GM12873 (cell line): ENCODE measurements around the gene CD300LF.

Experiments
- CTCF ChIP-seq: IDR thresholded peaks from 2 replicates; pipeline ENCODE4 v1.5.1; 2012; ENCODE audit warnings: low read depth, mild to moderate bottlenecking, moderate library complexity, low read length, control low read depth; ENCODE audit not compliant: insufficient read depth; ENCODE audit errors: missing control alignments

The CD300LF gene

GRCh38 chr17:74649909-74650308 is 62.8 kb downstream of the CD300LF start:
- TF ChIP-seq CTCF, result no peak

DNA sequence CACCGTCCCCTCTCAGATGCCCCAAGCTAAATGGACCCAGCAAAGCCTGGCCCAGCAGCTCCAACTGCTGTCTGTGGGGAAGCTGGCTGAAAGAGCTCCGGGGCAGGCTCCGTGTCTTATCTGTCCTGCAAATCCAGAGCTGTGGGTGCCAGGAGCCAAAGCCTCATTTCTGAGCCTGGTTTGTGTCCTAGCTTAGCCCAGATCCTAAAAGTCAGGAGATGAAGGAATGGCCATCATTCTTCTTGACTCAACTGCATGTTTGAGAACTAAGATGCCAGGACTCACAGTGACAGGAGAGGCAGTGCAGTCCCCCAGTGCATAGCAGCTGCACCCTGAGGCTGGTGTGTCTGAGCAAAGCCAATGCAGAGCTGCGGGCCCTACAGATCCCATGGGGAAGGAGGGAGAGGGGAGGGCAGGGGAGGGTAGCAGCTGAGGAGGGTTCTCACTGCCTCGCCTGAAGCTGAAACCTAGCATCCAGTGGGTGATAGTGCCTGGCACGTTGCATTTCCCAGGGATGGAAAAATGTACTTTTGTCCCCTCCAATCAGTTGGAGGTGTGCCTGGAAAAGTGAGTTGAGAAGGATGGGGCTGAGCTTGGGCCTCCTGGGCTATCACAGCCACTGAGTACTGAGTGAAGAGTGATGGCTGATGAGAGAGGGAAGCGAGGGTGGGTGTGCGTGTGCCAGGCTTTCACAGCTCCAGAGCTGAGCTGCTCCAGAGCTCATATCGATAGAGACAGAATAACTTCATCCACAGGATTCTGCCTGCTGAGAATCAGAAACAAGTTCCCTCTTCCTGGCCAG is 64.7 kb downstream of the CD300LF start:
- no peak for TF ChIP-seq CTCF

DNA sequence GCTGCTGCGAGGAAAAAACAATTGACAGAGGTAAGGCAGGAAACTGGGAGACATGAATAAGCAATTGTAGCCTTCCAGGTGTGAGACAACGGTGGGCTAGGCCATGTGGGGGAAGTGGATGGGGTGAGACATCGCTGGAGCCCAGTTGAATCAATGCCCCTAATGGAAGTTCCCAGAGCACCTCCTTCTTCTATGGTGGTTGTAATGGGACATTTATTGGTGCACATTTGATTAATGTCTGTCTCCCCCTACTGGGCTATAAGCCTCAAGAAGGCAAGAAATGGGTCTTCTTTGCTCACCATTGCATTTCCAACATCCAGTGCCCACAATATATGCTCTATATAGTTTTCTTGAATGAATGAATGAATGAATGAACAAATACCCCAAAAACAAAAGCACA is 66.5 kb downstream of the CD300LF start:
- peak; percentile 66 for TF ChIP-seq CTCF

DNA sequence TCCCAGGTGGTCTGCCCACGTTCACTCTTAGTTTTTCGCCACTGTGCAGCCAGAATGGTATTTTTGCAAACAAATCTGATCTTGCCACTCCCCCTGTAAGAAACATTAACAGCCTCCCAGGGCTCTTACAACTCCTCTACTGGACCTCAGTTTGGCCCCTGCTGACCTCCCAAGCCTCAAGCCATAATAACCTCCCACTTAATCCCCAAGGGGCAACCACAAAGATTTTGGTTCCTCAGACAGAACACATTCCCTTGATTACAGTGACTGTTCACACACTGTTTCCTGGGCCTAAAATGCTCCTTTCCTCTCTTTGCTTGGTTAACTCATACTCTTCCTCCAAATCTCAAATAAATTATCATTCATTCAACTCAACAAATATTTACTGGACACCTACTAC is 67.7 kb downstream of the CD300LF start:
- no peak for TF ChIP-seq CTCF

GRCh38 chr17:74644419-74644818 is 68.3 kb downstream of the CD300LF start:
- TF ChIP-seq CTCF, result no peak
